Activated CD8-positive, alpha-beta memory T cell treated with anti-CD3 and anti-CD28 coated beads, Interleukin-2, amount 50 U/mL, for 4 hours (primary cell): ENCODE results near the gene LTF.
A peak's percentile ranks its signal among the peaks of the same experiment; 100 is the strongest.
"Not testable (repeated sequence)": the region's sequence is repeated elsewhere in the genome, so short reads cannot be mapped to it uniquely, and the experiment has no call there.

ENCODE experiments used
- DNase-seq: peaks from one replicate; pipeline ENCODE4 v3.0.0-alpha.2; 2020

The LTF gene

GRCh38 chr3:46409739-46410489, 54.8 kb downstream of the LTF start:
- no peak for DNase-seq

- DNase-seq: no peak
Measured at GRCh38 chr3:46408853-46409252, 55.9 kb downstream of the LTF start.

- DNase-seq: no peak
Measured at GRCh38 chr3:46407970-46408369, 56.7 kb downstream of the LTF start.

- DNase-seq: peak; percentile 46
Measured at GRCh38 chr3:46406788-46407611, 57.7 kb downstream of the LTF start, which contains the start of the genes CCR5AS and CCRL2. CCR5AS (minus strand) TSS chr3:46407066. CCRL2 (plus strand) TSS chr3:46407259; CDS start chr3:46408080, 821 bp downstream.

- DNase-seq: no peak
Measured at GRCh38 chr3:46406443-46406787, 58.3 kb downstream of the LTF start.

- DNase-seq: no peak
Measured at GRCh38 chr3:46405301-46406019, 59.2 kb downstream of the LTF start.

- not testable (repeated sequence) for DNase-seq
Measured at GRCh38 chr3:46402902-46403301, 61.8 kb downstream of the LTF start.

- DNase-seq: no peak
Measured at GRCh38 chr3:46401579-46401978, 63.1 kb downstream of the LTF start.

- no peak for DNase-seq
Measured at GRCh38 chr3:46400846-46401245, 63.9 kb downstream of the LTF start.

GRCh38 chr3:46400000-46400734, 64.5 kb downstream of the LTF start:
- no peak for DNase-seq

- no peak for DNase-seq
Measured at GRCh38 chr3:46399557-46399956, 65.1 kb downstream of the LTF start.

GRCh38 chr3:46399098-46399497, 65.6 kb downstream of the LTF start:
- DNase-seq: no peak

GRCh38 chr3:46398186-46398955, 66.3 kb downstream of the LTF start:
- DNase-seq: no peak

GRCh38 chr3:46397111-46397510, 67.6 kb downstream of the LTF start:
- no peak for DNase-seq

GRCh38 chr3:46395766-46396530, 68.8 kb downstream of the LTF start:
- no peak for DNase-seq

GRCh38 chr3:46395210-46395661, 69.5 kb downstream of the LTF start:
- no peak for DNase-seq

GRCh38 chr3:46393554-46394434, 70.9 kb downstream of the LTF start:
- DNase-seq: no peak

- no peak for DNase-seq
Measured at GRCh38 chr3:46393011-46393410, 71.7 kb downstream of the LTF start.

- not testable (repeated sequence) for DNase-seq
Measured at GRCh38 chr3:46391526-46391925, 73.2 kb downstream of the LTF start.

GRCh38 chr3:46389306-46389705, 75.4 kb downstream of the LTF start:
- DNase-seq: no peak
